Measurements from ENCODE around the gene ZMIZ1. TPM values are rescaled to one million over a fixed set of nuclear protein-coding genes. Genes with fewer than 3 reads are reported as not detected.

ZMIZ1 gene
- polyA plus RNA-seq, 2 of the 4 experiments (the other 2 are of a cell fraction) = 8.1 to 30.3 TPM

- H3K27ac ChIP-seq = peak overlapping the region in 1 of 2 experiments; percentile 88; a peak in 3 of 6 replicates
- TF ChIP-seq KDM1A (IDR thresholded peaks at IDR 0.05; ENCODE audit: low read depth) = 0 out of 2 replicates have a peak, but pooled peaks have one; percentile 25
- no peak for TF ChIP-seq POLR2AphosphoS2 (conservative IDR thresholded peaks at IDR 0.05; ENCODE audit: low read length)
- no peak for TF ChIP-seq BCL3 (IDR thresholded peaks at IDR 0.05)
- TF ChIP-seq EHF (CRISPR knock-in tag; IDR thresholded peaks at IDR 0.05) = no peak
- no peak overlapping the region for H3K4me3 ChIP-seq
- ATAC-seq = no peak
- no peak for FAIRE-seq
- H3K4me2 ChIP-seq = no peak overlapping the region
- H3K4me1 ChIP-seq = peaks cover 38% of the 10 kb centered on the region
- WGBS (ENCODE audit: missing lambda C conversion rate) = 97% methylated on average over 4 of the region's 4 CpGs
- no peak for DNase-seq (ENCODE audit: low read depth in 1 of 2, low spot score in 1 of 2)
- H3K9me3 ChIP-seq = no peaks in the 10 kb centered on the region
- ChIA-PET POLR2A (interaction anchor here (0.6 kb wide), 1 partner anchor 992 kb away, joined by 3 read pairs; no protein-coding TSS in a partner anchor), CTCF (interaction anchor here (0.7 to 14.8 kb wide), 34 partner anchors 8 to 1160 kb away, joined by 3 to 373 read pairs (median 4); partner anchors contain the start of gene ZMIZ1)
Observed at GRCh38 chr10:79197558-79197957, 128.8 kb downstream of the ZMIZ1 start.

- H3K4me2 ChIP-seq = no peak overlapping the region
- TF ChIP-seq NPAS2 (CRISPR knock-in tag; IDR thresholded peaks at IDR 0.05; ENCODE audit: borderline replicate concordance) (no peak), CEBPB (IDR thresholded peaks at IDR 0.05) (no peak)
- POLR2A ChIA-PET = no interaction called here
- DNase-seq (ENCODE audit: low read depth in 1 of 2, low spot score in 1 of 2) (no peak), ATAC-seq (no peak), FAIRE-seq (no peak)
- no peaks in the 10 kb centered on the region for H3K9me3 ChIP-seq
- CTCF ChIA-PET = interaction anchor here (14.8 kb wide), 1 partner anchor 126 kb away, joined by 373 read pairs; the partner anchor contains the start of gene ZMIZ1
- 88% methylated on average over 7 of the region's 7 CpGs for WGBS (ENCODE audit: missing lambda C conversion rate)
- peaks cover 11% of the 10 kb centered on the region for H3K4me1 ChIP-seq
- no peak overlapping the region for H3K4me3 ChIP-seq
- H3K27ac ChIP-seq = no peak overlapping the region
Observed at GRCh38 chr10:79200346-79200745, 131.6 kb downstream of the ZMIZ1 start.

- WGBS (ENCODE audit: missing lambda C conversion rate) = 79% methylated on average over 7 of the region's 8 CpGs
- H3K4me3 ChIP-seq = no peak overlapping the region
- no peak overlapping the region for H3K4me2 ChIP-seq
- CTCF ChIA-PET = interaction anchor here (0.6 to 8.6 kb wide), 9 partner anchors 7 to 1154 kb away, joined by 3 to 81 read pairs (median 7); no protein-coding TSS in a partner anchor
- peaks cover 11% of the 10 kb centered on the region for H3K4me1 ChIP-seq
- FAIRE-seq = no peak
- POLR2A ChIA-PET = no interaction called here
- no peak for ATAC-seq
- no peak overlapping the region for H3K27ac ChIP-seq
- H3K9me3 ChIP-seq = no peaks in the 10 kb centered on the region
- no peak for DNase-seq (ENCODE audit: low read depth in 1 of 2, low spot score in 1 of 2)
- no peak for TF ChIP-seq HMGXB4 (CRISPR knock-in tag; IDR thresholded peaks at IDR 0.05; ENCODE audit: borderline replicate concordance)
- TF ChIP-seq ZFP36 (IDR thresholded peaks at IDR 0.05; ENCODE audit: borderline replicate concordance, partially characterized antibody) = peak; percentile 32
Observed at GRCh38 chr10:79201706-79202105, 132.9 kb downstream of the ZMIZ1 start.

- FAIRE-seq (no peak), DNase-seq (ENCODE audit: low read depth in 1 of 2, low spot score in 1 of 2) (peak; percentile 41 to 57), ATAC-seq (peak; percentile 57 to 82; a peak in 5 of 6 replicates)
- H3K4me3 ChIP-seq = no peak overlapping the region
- H3K27ac ChIP-seq = no peak overlapping the region
- H3K4me2 ChIP-seq = no peak overlapping the region
- 47% methylated on average over 8 of the region's 9 CpGs for WGBS (ENCODE audit: missing lambda C conversion rate)
- CTCF ChIA-PET = interaction anchor here (0.6 to 8.6 kb wide), 24 partner anchors 7 to 1155 kb away, joined by 3 to 81 read pairs (median 3); no protein-coding TSS in a partner anchor
- H3K9me3 ChIP-seq = no peaks in the 10 kb centered on the region
- H3K4me1 ChIP-seq = peaks cover 11% of the 10 kb centered on the region
- no peak for TF ChIP-seq JUN (IDR thresholded peaks at IDR 0.05)
- TF ChIP-seq SMC3 (IDR thresholded peaks at IDR 0.05) = peak; percentile 42; the same call in 2 of the 3 replicates
- TF ChIP-seq RAD21 (conservative IDR thresholded peaks at IDR 0.05 in 1 of 2, IDR thresholded peaks at IDR 0.05 in 1 of 2) = peak; percentile 59 to 64
- peak; percentile 61 for TF ChIP-seq CTCF (IDR thresholded peaks at IDR 0.05)
- POLR2A ChIA-PET = no interaction called here
Observed at GRCh38 chr10:79202188-79203013, 133.6 kb downstream of the ZMIZ1 start.
